SH-SY5Y (cell line): Measurements from ENCODE around the gene PORCN.

Source experiments
- GATA2 ChIP-seq: IDR thresholded peaks from 2 replicates; pipeline ENCODE4 v1.6.1; 2011; ENCODE audit warnings: mild to moderate bottlenecking, low read depth, low read length
- GATA3 ChIP-seq: IDR thresholded peaks from 2 replicates; pipeline ENCODE4 v1.6.1; 2011; ENCODE audit warnings: low read depth, mild to moderate bottlenecking, low read length, moderate library complexity

PORCN gene

DNA sequence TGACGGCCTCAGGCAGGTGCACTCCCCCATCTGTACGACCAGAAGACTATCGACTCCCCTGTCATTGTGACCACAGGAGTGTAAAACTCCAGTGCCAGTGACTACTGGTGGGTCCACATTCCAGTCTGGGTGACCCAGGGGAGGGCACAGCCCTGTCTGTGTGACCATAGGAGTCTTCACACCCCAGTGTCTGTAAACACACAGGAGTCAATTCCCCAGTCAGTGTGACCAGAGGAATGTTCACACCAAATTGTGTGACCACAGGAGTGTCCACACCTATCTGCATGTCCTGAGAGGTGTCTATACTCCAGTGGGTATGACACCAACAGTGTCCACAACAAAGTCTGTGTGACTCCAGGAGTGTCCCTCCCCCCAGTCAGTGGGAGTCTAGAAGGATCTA is 20.8 kb upstream of the PORCN start:
- TF ChIP-seq GATA2 (no peak), GATA3 (no peak)

DNA sequence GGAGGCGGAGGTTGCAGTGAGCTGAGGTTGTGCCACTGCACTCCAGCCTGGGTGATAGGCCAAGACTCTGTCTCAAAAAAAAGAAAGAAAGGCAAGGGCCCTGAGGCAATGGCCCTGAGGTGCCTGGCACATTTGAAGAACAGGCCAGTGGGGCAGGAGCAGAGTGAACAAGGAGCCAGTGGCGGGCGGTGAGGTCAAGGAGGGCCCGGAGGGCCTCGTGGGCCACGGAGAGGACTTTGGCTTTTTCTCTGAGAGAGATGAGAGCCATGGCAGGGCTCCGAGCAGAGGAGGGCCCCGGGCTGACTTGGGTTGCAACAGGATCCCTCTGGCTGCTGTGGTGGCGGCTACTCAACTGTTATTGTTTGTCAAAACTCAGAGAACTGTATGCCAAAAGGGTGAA is 19.5 kb upstream of the PORCN start:
- TF ChIP-seq GATA2 (no peak), GATA3 (no peak)

DNA sequence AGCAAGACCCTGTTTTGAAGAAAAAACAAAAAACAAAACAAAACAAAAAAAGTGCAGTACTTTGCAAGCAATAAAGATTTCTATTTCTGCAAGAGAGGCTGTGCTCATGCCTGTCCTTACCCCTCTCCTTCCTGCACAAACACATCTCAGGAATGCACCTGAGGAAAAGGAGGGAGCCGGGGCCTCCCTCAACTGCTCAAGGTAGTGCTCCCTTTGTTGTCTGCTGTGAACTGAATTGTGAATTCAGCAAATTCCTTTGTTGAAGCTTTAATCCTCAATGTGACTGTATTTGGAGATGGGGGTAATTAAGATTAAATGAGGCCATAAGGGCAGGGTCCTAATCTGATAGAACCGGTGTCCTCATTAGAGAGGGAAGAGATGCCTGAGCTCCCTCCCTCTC is 18.9 kb upstream of the PORCN start:
- no peak for TF ChIP-seq GATA2

DNA sequence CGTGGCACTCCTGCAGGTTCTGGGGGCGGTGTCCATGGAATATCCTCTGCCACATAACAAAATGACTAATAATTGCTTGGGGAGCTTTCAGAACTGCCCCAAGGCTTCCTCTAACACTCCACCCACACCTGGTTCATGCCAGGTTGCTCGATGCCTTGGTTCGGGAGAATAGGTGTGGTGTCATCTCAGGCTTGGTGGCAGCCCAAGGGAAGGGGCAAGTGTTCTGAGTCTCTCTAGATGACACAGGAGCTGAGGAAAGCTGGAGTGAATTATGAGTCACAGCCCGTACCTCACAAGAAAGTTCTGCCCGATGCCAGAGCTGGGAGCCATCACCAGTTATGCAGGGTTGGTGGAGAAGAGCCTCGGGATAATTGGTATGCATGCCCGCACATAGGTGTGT is 18.1 kb upstream of the PORCN start:
- TF ChIP-seq GATA3 (no peak), GATA2 (no peak)

DNA sequence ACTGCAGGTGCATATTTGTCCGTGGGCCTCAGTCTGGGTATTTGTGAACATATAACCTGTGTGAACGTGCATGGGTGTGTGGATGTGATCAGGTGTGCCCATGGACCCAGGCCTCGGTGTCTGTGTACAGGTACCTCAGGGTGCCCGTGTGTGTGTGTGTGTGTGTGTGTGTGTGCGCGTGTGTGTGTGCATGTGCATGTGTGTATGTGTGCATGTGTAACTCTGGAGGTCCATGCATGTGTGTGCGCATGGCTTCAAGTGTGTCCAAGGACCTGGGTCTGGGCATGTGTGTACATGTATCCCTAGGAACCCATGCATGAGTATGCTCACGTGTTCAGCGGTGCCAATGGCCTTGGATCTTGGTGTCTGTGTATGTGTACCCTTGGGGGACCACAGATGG is 17.0 kb upstream of the PORCN start:
- TF ChIP-seq GATA3 (no peak), GATA2 (no peak)

DNA sequence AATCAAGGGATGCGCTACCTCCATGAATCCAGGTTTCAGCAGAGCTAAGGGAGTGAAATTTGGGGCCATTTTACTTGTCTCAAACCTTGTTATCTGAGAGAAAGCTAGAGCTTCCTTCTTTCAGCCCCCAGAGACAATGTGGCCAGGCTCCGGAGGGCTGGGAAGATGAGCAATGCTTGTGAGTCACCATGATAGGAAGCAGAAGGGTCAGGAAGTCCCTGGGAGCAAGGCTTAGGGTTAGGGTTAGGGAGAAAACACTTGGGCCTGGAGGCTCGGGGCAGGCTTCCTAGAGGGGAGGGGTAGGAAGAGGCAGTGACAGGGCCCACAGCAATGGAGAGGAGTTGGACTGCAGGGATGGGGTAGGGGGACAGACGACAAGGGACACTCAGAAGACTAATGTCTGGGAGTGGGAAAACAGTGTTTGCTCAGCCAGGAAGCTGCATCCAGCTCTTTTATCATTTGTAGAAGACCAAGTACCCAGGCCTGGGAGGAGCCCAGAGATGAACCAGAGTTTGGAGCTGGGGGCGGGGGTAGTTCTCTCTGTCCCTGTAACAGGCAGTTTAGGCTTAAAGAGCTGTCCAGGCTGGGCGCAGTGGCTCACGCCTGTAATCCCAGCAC is 16.4 kb upstream of the PORCN start:
- TF ChIP-seq GATA3 (no peak), GATA2 (no peak)

DNA sequence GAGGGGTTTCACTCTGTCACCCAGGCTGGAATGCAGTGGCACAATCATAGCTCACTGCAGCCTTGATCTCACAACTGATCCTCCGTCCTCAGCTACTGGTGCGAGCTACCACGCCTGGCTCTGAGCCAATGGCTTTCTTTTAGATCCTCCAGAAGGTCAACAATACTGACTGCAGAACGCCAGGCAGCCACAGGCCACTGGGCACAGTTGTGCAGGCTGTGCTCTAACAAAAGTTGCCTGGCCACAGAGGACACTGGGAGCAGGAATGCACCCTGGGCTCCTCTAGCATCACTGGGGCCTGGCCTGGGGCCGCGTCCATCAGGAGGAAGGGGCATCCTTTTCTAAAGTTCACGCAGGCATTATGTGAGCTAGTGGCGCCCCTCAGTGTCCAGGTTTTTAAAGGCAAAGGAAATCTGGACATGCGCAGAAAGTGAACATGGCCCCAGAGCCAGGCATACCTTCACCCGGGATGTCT is 14.9 kb upstream of the PORCN start:
- TF ChIP-seq GATA2: no peak
- TF ChIP-seq GATA3: no peak

DNA sequence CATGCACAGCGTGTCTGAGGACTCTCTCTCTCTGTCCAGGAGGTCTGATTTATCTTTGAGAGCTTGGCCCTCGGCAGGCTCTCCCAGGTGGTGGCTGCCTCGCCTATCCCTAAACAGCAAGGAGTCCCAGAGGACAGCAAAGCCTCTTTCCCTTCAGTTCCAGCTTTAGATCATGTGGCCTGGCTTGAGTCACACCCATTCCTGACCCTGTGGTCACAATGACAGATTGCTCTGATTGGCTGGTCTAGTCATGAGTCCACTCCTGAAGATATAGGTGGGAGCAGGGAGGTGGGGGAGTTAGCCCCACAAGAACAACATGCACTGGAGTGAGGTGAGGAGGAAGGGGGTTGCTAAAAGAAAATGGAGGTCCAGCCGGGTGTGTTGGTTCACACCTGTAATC is 12.1 kb upstream of the PORCN start:
- no peak for TF ChIP-seq GATA2
- no peak for TF ChIP-seq GATA3

DNA sequence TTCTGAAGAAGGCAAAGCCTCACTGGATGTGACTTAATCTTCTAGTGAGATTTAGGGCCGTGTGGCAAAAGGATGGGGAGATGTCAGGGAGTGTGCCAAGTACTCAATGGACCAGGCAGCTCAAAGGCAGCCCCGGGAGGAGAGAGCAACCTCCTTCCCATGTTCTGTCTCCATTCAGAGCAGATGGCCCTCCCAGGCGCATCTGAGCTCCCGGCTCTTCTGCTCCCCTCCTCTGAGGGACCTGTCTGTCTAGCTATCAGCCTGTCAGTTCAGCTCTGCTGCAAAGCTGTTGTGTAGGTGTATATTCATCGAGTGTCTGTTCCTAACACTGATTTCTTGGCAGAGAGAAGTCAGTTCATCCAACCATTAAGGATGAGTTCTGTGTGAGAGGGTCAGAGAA is 10.9 kb upstream of the PORCN start:
- no peak for TF ChIP-seq GATA3
- TF ChIP-seq GATA2: no peak

DNA sequence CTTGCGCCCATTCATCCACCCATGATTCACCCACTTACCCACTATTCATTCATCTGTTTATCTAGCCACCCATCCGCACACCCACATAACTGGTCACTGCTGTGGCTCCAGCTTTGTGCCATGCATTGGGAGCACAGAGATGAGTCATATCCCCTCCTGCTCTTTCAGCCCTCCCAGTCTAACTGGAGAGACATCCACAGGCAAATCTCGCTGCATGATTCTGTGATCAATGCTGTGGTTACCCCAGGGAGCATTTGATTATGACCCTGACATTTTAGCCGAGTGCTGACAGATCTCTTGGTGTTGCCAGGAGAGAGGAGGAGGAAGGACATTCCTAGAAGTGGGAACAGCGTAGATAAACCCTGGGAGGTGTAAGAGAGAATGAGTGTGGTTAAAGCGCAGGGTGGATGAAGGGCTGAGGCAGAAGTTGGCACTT is 10.4 kb upstream of the PORCN start:
- TF ChIP-seq GATA2: no peak
- TF ChIP-seq GATA3: no peak

DNA sequence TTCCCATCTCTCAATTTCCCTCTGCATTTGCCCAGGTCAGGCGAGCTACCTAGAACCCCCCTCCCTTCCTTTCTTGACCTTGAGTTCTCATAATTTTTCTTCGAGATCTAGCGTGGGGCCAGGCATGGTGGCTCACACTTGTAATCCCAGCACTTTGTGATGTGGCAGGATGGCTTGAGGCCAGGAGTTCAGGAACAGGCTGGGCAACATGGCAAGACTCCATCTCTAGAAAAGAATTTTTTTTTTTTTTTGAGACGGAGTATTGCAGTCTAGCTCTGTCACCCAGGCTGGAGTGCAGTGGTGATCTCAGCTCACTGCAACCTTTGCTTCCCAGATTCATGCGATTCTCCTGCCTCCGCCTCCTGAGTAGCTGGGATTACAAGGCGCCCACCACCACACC is 4.5 kb upstream of the PORCN start:
- TF ChIP-seq GATA2: no peak
- no peak for TF ChIP-seq GATA3

DNA sequence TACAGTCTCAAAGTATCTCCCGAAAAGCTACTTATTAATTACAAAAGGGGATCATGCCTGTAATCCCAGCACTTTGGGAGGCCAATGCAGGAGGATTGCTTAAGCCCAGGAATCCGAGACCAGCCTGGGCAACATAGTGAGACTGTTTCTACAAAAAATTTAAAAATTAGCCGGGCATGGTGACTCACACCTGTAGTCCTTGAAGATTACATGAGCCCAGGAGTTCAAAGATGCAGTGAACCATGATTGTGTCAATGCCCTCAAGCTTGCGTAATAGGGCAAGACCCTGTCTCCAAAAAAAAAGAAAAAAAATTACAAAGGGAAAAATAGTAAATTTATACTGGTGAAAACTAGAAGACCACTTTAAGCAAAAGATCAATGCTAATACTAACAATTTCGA is 3.3 kb upstream of the PORCN start:
- TF ChIP-seq GATA2 (no peak), GATA3 (no peak)

DNA sequence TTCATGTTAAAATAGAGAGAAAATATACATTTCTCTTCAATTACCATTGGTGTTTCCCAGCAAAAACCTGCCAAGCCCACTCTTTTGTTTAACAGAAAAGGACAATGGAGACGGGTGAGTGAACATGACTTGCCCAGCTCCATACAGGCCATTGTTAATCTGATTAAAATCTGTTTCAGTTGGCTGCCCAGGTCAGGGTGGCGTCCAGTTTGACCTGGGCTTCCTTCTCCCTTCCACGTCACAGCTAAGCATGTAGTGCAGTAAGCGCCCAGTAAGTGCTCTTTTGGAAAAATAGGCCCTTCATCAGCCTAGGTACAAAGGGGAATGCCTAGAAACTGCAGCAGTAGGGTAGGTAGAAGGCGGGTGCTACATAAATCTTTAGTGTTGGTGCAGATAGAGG is 1.5 kb upstream of the PORCN start:
- TF ChIP-seq GATA2 (no peak), GATA3 (no peak)

DNA sequence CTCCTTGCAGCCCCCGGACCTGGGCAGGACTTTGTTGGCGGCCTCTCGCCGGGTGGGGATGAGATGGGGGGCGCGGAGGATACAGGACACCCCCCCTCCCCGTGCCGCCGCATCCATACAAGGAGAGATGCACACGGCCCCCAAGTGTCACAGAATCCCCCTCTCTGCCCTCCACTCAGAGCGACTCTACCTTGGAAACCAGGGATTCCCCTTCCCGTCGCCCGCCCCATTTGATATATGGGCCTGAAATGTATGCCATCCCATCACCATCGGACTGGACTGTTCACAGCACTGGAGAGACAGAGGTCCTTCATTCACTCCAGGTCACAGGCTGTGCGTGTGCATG is 426 bp downstream of the PORCN start:
- TF ChIP-seq GATA2 (no peak), GATA3 (no peak)

DNA sequence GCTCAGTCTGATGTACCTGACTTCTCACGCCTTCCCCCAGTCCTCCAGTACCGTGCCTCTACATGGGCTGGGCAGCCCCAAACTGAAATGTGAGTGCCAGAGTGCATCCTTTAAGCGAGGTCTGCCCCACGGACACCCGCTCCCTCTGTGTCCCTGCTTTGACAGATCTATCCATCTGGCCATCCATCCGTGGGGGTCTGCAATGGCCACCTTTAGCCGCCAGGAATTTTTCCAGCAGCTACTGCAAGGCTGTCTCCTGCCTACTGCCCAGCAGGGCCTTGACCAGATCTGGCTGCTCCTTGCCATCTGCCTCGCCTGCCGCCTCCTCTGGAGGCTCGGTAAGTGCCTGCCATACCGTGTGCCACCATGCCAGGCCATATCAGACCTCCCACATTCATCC is 827 bp downstream of the PORCN start:
- TF ChIP-seq GATA3: no peak
- no peak for TF ChIP-seq GATA2

DNA sequence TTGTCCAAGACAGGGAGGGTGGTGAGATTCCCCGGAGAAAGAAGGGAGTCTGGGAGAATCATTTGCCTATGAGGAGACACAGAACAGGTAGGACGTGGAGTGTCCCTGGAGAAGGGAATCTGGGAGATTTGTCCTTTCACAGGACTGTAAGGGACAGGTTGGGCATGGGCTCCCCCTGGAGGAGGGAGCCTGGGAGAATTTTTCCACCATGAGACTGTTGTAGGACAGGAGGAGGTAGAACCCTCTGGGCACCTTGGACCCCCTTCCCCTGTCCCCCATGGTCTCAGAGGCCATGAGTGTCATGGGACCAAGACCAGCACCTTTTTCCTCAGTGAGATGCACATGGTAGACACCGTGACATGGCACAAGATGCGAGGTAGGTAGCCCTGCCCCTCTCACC is 2.8 kb downstream of the PORCN start:
- no peak for TF ChIP-seq GATA2
- TF ChIP-seq GATA3: no peak

DNA sequence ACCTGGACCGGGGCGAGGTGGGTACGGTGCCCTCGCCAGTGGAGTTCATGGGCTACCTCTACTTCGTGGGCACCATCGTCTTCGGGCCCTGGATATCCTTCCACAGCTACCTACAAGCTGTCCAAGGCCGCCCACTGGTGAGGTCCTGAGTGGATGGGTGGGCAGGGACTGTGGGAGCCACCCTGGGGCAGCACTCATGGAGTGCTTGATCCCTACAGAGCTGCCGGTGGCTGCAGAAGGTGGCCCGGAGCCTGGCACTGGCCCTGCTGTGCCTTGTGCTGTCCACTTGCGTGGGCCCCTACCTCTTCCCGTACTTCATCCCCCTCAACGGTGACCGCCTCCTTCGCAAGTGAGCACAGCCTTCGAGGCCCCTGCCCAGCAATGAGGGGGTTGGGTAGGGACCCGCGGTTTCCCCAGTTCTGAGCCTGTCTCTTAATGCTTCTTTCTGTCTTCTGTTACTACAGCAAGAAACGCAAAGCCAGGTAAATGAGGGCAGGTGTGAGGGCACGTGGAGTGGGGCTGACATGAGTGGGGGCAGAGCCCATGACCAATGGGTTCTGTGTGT is 3.7 kb downstream of the PORCN start:
- TF ChIP-seq GATA2 (no peak), GATA3 (no peak)

DNA sequence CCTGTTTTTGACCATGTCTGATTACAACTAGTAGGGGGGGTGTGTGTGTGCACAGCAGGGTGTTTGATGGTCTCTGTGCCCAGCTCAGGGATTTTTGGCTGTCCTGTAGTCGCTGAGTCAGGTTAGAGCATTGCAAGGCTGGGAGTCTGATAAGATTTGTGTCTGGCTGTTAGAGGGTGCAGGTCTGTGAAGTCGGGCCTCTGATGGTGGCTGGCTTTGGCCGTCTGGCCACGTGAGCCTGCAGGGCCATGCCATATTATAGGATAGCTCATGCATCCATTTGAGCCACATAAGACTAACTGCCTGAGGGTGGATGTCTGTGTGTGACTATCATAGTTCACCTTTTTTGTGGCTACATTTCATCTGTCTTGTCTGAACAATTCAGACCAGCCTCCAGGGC is 4.9 kb downstream of the PORCN start:
- TF ChIP-seq GATA2 (no peak), GATA3 (no peak)
